ENCODE measurements around the gene TNFSF9.
A peak's percentile ranks its signal among the peaks of the same experiment; 100 is the strongest.
"Not testable (repeated sequence)": the region's sequence is repeated elsewhere in the genome, so short reads cannot be mapped to it uniquely, and the experiment has no call there.

- peak; percentile 54 for TF ChIP-seq CTCF (IDR thresholded peaks at IDR 0.05; ENCODE audit: low read depth, low read length)
- TF ChIP-seq EZH2phosphoT487 (IDR thresholded peaks at IDR 0.05; ENCODE audit: low read depth), result not testable (repeated sequence)
These were observed 31.6 kb downstream of the TNFSF9 start for GRCh38 chr19:6562437-6562836.
